Osteoblast (primary cell): ENCODE measurements around the gene AMBRA1. TPM values are rescaled to one million over a fixed set of nuclear protein-coding genes. Genes with fewer than 3 reads are reported as not detected.

Experiments
- DNase-seq: peaks from one replicate; pipeline ENCODE4 v3.0.0; 2011; ENCODE audit warnings: low spot score, mixed read lengths; ENCODE audit not compliant: insufficient read length; ENCODE audit errors: missing footprints
- H2AFZ ChIP-seq: 2 replicates; pipeline ENCODE4 v1.6.0; 2011; ENCODE audit warnings: mild to moderate bottlenecking, low read length
- H3K27ac ChIP-seq: 2 replicates; pipeline ENCODE4 v1.5.1; 2011; ENCODE audit warnings: mild to moderate bottlenecking, low read depth, low read length, moderate library complexity
- H3K27me3 ChIP-seq: 2 replicates; pipeline ENCODE4 v1.6.0; 2012; ENCODE audit warnings: mild to moderate bottlenecking, control low read depth, inconsistent platforms, low read length, moderate library complexity; ENCODE audit not compliant: insufficient read depth
- H3K36me3 ChIP-seq: 2 replicates; pipeline ENCODE4 v1.5.1; 2011; ENCODE audit warnings: mild to moderate bottlenecking, low read length, control low read depth, moderate library complexity; ENCODE audit not compliant: insufficient read depth
- H3K4me1 ChIP-seq: 2 replicates; pipeline ENCODE4 v1.5.1; 2011; ENCODE audit warnings: mild to moderate bottlenecking, low read length, control low read depth, moderate library complexity; ENCODE audit not compliant: insufficient read depth
- H3K4me2 ChIP-seq: 2 replicates; pipeline ENCODE4 v1.6.0; 2011; ENCODE audit warnings: mild to moderate bottlenecking, low read length; ENCODE audit not compliant: insufficient read depth
- H3K4me3 ChIP-seq: fragments of 200-600 bp; sonication (generic); 3 replicates; pipeline ENCODE4 v1.5.1; 2012; ENCODE audit warnings: mild to moderate bottlenecking, low read length, inconsistent platforms; ENCODE audit not compliant: insufficient read depth
- H3K79me2 ChIP-seq: 2 replicates; pipeline ENCODE4 v1.6.0; 2012; ENCODE audit warnings: mild to moderate bottlenecking, low read length, control low read depth, inconsistent platforms; ENCODE audit not compliant: insufficient read depth
- H3K9me3 ChIP-seq: 2 replicates; pipeline ENCODE4 v1.5.1; 2011; ENCODE audit warnings: low read depth, low read length, control low read depth
- H4K20me1 ChIP-seq: 2 replicates; pipeline ENCODE4 v1.6.0; 2012; ENCODE audit warnings: mild to moderate bottlenecking, low read length, control low read depth; ENCODE audit not compliant: insufficient read depth
- total RNA-seq: library from RNA; depleted of rRNA; stranded (reverse); fragments of >200 nt; gene quantifications from 2 replicates; pipeline ENCODE4 v1.2.3, GENCODE V29; 2012
- TF ChIP-seq, protein P1 (sequence below): IDR thresholded peaks from 2 replicates; pipeline ENCODE4 v1.5.1; 2011; ENCODE audit warnings: mild to moderate bottlenecking, low read depth, low read length, moderate library complexity; ENCODE audit errors: extremely low read depth

AMBRA1 gene
- total RNA-seq, 1 donor = 29.7 TPM

DNA sequence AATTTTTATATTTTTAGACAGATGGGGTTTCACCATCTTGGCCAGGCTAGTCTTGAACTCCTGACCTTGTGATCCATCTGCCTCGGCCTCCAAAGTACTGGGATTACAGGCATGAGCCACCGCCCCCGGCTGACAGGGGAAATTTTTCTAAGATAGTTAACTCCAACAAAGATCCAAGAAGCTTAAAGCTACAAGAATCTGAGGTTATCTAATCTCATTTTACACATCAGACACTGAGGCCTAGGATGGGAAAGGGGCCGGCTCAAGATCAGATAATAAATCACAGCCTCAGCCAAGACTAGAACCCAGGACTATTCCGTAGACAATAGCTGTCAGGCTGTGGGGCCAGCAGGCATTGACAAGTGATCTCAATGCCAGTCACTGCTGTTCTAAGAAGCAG, 94.0 kb downstream of the AMBRA1 start:
- no peak for DNase-seq

DNA sequence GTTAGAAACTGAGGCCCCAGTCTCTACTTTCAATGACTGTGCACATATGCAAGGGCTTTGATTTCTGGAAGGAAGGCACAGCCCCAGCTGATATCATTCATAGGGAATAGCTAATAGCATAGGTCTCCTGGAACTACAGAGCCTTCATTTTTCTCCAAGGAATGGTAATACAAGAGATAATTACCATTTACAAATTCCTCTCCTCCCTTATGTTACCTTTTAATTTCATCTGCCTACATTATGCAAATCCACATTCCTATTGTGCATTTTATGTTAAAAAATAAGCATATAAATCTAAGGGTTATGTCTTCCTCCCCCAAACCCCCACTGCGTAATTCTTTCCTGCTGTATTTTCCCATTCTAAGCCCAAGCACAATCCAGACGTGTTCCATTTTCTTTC, 94.9 kb downstream of the AMBRA1 start:
- Histone ChIP-seq H3K4me2 (no peak overlapping the region), H3K4me1 (no peaks in the 10 kb centered on the region), H3K36me3 (peaks cover 13% of the 10 kb centered on the region), H3K79me2 (no peaks in the 10 kb centered on the region), H4K20me1 (peaks cover 12% of the 10 kb centered on the region), H3K4me3 (no peak overlapping the region), H2AFZ (no peak overlapping the region), H3K27me3 (no peaks in the 10 kb centered on the region), H3K27ac (no peak overlapping the region), H3K9me3 (no peaks in the 10 kb centered on the region)
- TF ChIP-seq, protein P1, sequence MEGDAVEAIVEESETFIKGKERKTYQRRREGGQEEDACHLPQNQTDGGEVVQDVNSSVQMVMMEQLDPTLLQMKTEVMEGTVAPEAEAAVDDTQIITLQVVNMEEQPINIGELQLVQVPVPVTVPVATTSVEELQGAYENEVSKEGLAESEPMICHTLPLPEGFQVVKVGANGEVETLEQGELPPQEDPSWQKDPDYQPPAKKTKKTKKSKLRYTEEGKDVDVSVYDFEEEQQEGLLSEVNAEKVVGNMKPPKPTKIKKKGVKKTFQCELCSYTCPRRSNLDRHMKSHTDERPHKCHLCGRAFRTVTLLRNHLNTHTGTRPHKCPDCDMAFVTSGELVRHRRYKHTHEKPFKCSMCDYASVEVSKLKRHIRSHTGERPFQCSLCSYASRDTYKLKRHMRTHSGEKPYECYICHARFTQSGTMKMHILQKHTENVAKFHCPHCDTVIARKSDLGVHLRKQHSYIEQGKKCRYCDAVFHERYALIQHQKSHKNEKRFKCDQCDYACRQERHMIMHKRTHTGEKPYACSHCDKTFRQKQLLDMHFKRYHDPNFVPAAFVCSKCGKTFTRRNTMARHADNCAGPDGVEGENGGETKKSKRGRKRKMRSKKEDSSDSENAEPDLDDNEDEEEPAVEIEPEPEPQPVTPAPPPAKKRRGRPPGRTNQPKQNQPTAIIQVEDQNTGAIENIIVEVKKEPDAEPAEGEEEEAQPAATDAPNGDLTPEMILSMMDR = no peak
- DNase-seq = no peak

More for the DNA sequence above, 94.0 kb downstream of the AMBRA1 start:
- Histone ChIP-seq H3K4me3 (no peak overlapping the region), H2AFZ (no peak overlapping the region), H3K4me1 (peaks cover 1% of the 10 kb centered on the region), H3K27me3 (no peaks in the 10 kb centered on the region), H3K27ac (no peak overlapping the region), H3K79me2 (peaks cover 4% of the 10 kb centered on the region), H3K36me3 (peaks cover 11% of the 10 kb centered on the region), H4K20me1 (peaks cover 12% of the 10 kb centered on the region), H3K4me2 (no peak overlapping the region), H3K9me3 (no peaks in the 10 kb centered on the region)
- TF ChIP-seq, protein P1 = no peak

DNA sequence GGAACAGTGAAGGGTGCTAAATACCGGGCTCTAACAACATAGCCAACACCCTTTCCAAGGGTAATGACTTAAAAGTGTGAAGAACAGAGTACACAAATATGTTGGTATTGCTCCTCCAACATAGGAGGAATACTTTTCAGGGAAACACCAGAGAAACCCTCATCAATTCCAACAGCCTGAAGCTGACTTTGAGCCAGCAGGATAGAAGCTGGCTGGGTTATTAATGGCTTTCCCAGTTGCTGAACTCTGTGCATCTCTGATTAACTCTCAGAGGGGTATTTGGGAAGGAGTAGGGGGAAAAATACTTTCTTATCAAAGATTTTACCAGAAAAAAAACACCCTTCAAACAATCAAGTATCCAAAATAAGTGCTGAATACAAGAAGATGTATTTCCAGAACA, 95.6 kb downstream of the AMBRA1 start:
- Histone ChIP-seq H3K4me2 (no peak overlapping the region), H2AFZ (no peak overlapping the region), H3K79me2 (no peaks in the 10 kb centered on the region), H3K4me1 (no peaks in the 10 kb centered on the region), H3K27me3 (no peaks in the 10 kb centered on the region), H3K36me3 (peaks cover 9% of the 10 kb centered on the region), H3K4me3 (no peak overlapping the region), H3K27ac (no peak overlapping the region), H4K20me1 (peaks cover 12% of the 10 kb centered on the region), H3K9me3 (no peaks in the 10 kb centered on the region)
- no peak for DNase-seq
- TF ChIP-seq, protein P1 = no peak

DNA sequence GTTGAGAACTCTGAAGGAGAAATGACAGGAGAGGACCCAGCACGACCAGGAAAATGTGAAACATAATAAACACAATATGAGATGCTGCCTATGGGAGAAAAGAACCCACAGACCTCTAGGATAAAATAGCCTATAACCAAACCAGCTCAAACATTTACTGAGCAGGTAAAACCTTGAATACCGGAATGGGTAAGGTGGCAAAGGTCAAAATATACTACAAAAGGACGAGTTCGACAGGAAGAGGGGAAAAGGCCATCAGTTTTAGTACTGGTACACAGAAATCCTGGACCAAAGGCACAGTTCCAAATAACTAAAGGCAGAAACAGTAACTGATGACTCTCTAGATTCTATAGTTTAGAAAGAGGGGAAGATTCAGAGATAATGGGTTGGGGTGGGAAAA, 96.3 kb downstream of the AMBRA1 start:
- H3K79me2 ChIP-seq = no peaks in the 10 kb centered on the region
- no peak overlapping the region for H2AFZ ChIP-seq
- TF ChIP-seq, protein P1 = no peak
- DNase-seq = no peak
- no peak overlapping the region for H3K4me2 ChIP-seq
- H3K4me1 ChIP-seq = no peaks in the 10 kb centered on the region
- H3K4me3 ChIP-seq = no peak overlapping the region
- no peak overlapping the region for H3K27ac ChIP-seq
- peaks cover 12% of the 10 kb centered on the region for H4K20me1 ChIP-seq
- H3K36me3 ChIP-seq = peaks cover 9% of the 10 kb centered on the region
- H3K27me3 ChIP-seq = no peaks in the 10 kb centered on the region
- H3K9me3 ChIP-seq = no peaks in the 10 kb centered on the region
